ENCODE data around the gene KIAA1671.

KIAA1671 gene

GRCh38 chr22:25051983-25052710 is 99.6 kb downstream of the KIAA1671 start:
- Histone ChIP-seq H3K27me3 (ENCODE audit: control insufficient read depth in 1 of 2, insufficient read depth in 2 of 2, low read length in 2 of 2) (no peaks in the 10 kb centered on the region), H3K9me3 (ENCODE audit: low read length) (peaks cover 4% of the 10 kb centered on the region), H3K4me3 (ENCODE audit: low read depth in 1 of 2, low read length in 2 of 2) (no peak overlapping the region), H3K4me1 (ENCODE audit: insufficient read depth, low read length) (peaks cover 8% of the 10 kb centered on the region), H3K9ac (ENCODE audit: low read length) (no peak overlapping the region), H3K27ac (ENCODE audit: low read depth, low read length) (no peak overlapping the region), H3K36me3 (ENCODE audit: insufficient read depth, low read length) (no peaks in the 10 kb centered on the region)

GRCh38 chr22:25053153-25053805 is 100.8 kb downstream of the KIAA1671 start:
- Histone ChIP-seq H3K4me1 (ENCODE audit: insufficient read depth, low read length) (peaks cover 8% of the 10 kb centered on the region), H3K27ac (ENCODE audit: low read depth, low read length) (no peak overlapping the region)

GRCh38 chr22:25054943-25055511 is 102.5 kb downstream of the KIAA1671 start:
- peaks cover 4% of the 10 kb centered on the region for H3K9me3 ChIP-seq (ENCODE audit: low read length)
- H3K27me3 ChIP-seq (ENCODE audit: control insufficient read depth in 1 of 2, insufficient read depth in 2 of 2, low read length in 2 of 2), result no peaks in the 10 kb centered on the region
- no peaks in the 10 kb centered on the region for H3K36me3 ChIP-seq (ENCODE audit: insufficient read depth, low read length)
- no peak overlapping the region for H3K9ac ChIP-seq (ENCODE audit: low read length)
- H3K4me3 ChIP-seq (ENCODE audit: low read depth in 1 of 2, low read length in 2 of 2), result no peak overlapping the region
- H3K4me1 ChIP-seq (ENCODE audit: insufficient read depth, low read length), result peaks cover 8% of the 10 kb centered on the region
- no peak overlapping the region for H3K27ac ChIP-seq (ENCODE audit: low read depth, low read length)

More at GRCh38 chr22:25053153-25053805, 100.8 kb downstream of the KIAA1671 start:
- Histone ChIP-seq H3K36me3 (ENCODE audit: insufficient read depth, low read length) (no peaks in the 10 kb centered on the region), H3K4me3 (ENCODE audit: low read depth in 1 of 2, low read length in 2 of 2) (no peak overlapping the region), H3K27me3 (ENCODE audit: control insufficient read depth in 1 of 2, insufficient read depth in 2 of 2, low read length in 2 of 2) (no peaks in the 10 kb centered on the region), H3K9me3 (ENCODE audit: low read length) (peaks cover 4% of the 10 kb centered on the region), H3K9ac (ENCODE audit: low read length) (no peak overlapping the region)

- Histone ChIP-seq H3K27ac (ENCODE audit: low read depth, low read length) (no peak overlapping the region), H3K9me3 (ENCODE audit: low read length) (no peaks in the 10 kb centered on the region), H3K36me3 (ENCODE audit: insufficient read depth, low read length) (no peaks in the 10 kb centered on the region), H3K9ac (ENCODE audit: low read length) (no peak overlapping the region), H3K27me3 (ENCODE audit: control insufficient read depth in 1 of 2, insufficient read depth in 2 of 2, low read length in 2 of 2) (no peaks in the 10 kb centered on the region), H3K4me3 (ENCODE audit: low read depth in 1 of 2, low read length in 2 of 2) (no peak overlapping the region), H3K4me1 (ENCODE audit: insufficient read depth, low read length) (peaks cover under 1% of the 10 kb centered on the region)
These were observed 104.7 kb downstream of the KIAA1671 start for GRCh38 chr22:25057013-25057881.

- H3K9me3 ChIP-seq (ENCODE audit: low read length), result no peaks in the 10 kb centered on the region
- H3K9ac ChIP-seq (ENCODE audit: low read length), result no peak overlapping the region
- no peaks in the 10 kb centered on the region for H3K4me1 ChIP-seq (ENCODE audit: insufficient read depth, low read length)
- H3K27ac ChIP-seq (ENCODE audit: low read depth, low read length), result no peak overlapping the region
- H3K27me3 ChIP-seq (ENCODE audit: control insufficient read depth in 1 of 2, insufficient read depth in 2 of 2, low read length in 2 of 2), result no peaks in the 10 kb centered on the region
- no peak overlapping the region for H3K4me3 ChIP-seq (ENCODE audit: low read depth in 1 of 2, low read length in 2 of 2)
- no peaks in the 10 kb centered on the region for H3K36me3 ChIP-seq (ENCODE audit: insufficient read depth, low read length)
These were observed 106.9 kb downstream of the KIAA1671 start for GRCh38 chr22:25059438-25059837.

GRCh38 chr22:25060522-25061071 is 108.1 kb downstream of the KIAA1671 start:
- H3K36me3 ChIP-seq (ENCODE audit: insufficient read depth, low read length), result no peaks in the 10 kb centered on the region
- H3K27ac ChIP-seq (ENCODE audit: low read depth, low read length), result no peak overlapping the region
- H3K4me3 ChIP-seq (ENCODE audit: low read depth in 1 of 2, low read length in 2 of 2), result no peak overlapping the region
- H3K9me3 ChIP-seq (ENCODE audit: low read length), result no peaks in the 10 kb centered on the region
- no peaks in the 10 kb centered on the region for H3K4me1 ChIP-seq (ENCODE audit: insufficient read depth, low read length)
- H3K27me3 ChIP-seq (ENCODE audit: control insufficient read depth in 1 of 2, insufficient read depth in 2 of 2, low read length in 2 of 2), result no peaks in the 10 kb centered on the region
- H3K9ac ChIP-seq (ENCODE audit: low read length), result no peak overlapping the region

GRCh38 chr22:25061134-25061533 is 108.6 kb downstream of the KIAA1671 start:
- H3K4me3 ChIP-seq (ENCODE audit: low read depth in 1 of 2, low read length in 2 of 2), result no peak overlapping the region
- no peaks in the 10 kb centered on the region for H3K9me3 ChIP-seq (ENCODE audit: low read length)
- H3K4me1 ChIP-seq (ENCODE audit: insufficient read depth, low read length), result no peaks in the 10 kb centered on the region
- no peak overlapping the region for H3K27ac ChIP-seq (ENCODE audit: low read depth, low read length)
- no peaks in the 10 kb centered on the region for H3K36me3 ChIP-seq (ENCODE audit: insufficient read depth, low read length)
- H3K27me3 ChIP-seq (ENCODE audit: control insufficient read depth in 1 of 2, insufficient read depth in 2 of 2, low read length in 2 of 2), result no peaks in the 10 kb centered on the region
- H3K9ac ChIP-seq (ENCODE audit: low read length), result no peak overlapping the region

GRCh38 chr22:25061605-25062376 is 109.3 kb downstream of the KIAA1671 start:
- Histone ChIP-seq H3K4me1 (ENCODE audit: insufficient read depth, low read length) (no peaks in the 10 kb centered on the region), H3K36me3 (ENCODE audit: insufficient read depth, low read length) (no peaks in the 10 kb centered on the region), H3K9me3 (ENCODE audit: low read length) (no peaks in the 10 kb centered on the region), H3K27ac (ENCODE audit: low read depth, low read length) (no peak overlapping the region), H3K27me3 (ENCODE audit: control insufficient read depth in 1 of 2, insufficient read depth in 2 of 2, low read length in 2 of 2) (no peaks in the 10 kb centered on the region), H3K9ac (ENCODE audit: low read length) (no peak overlapping the region), H3K4me3 (ENCODE audit: low read depth in 1 of 2, low read length in 2 of 2) (no peak overlapping the region)

GRCh38 chr22:25062386-25063085 is 110.0 kb downstream of the KIAA1671 start:
- no peaks in the 10 kb centered on the region for H3K9me3 ChIP-seq (ENCODE audit: low read length)
- no peaks in the 10 kb centered on the region for H3K4me1 ChIP-seq (ENCODE audit: insufficient read depth, low read length)
- H3K27me3 ChIP-seq (ENCODE audit: control insufficient read depth in 1 of 2, insufficient read depth in 2 of 2, low read length in 2 of 2), result no peaks in the 10 kb centered on the region
- H3K27ac ChIP-seq (ENCODE audit: low read depth, low read length), result no peak overlapping the region
- H3K9ac ChIP-seq (ENCODE audit: low read length), result no peak overlapping the region
- no peak overlapping the region for H3K4me3 ChIP-seq (ENCODE audit: low read depth in 1 of 2, low read length in 2 of 2)
- H3K36me3 ChIP-seq (ENCODE audit: insufficient read depth, low read length), result no peaks in the 10 kb centered on the region

- no peak overlapping the region for H3K4me3 ChIP-seq (ENCODE audit: low read depth in 1 of 2, low read length in 2 of 2)
- H3K9me3 ChIP-seq (ENCODE audit: low read length), result no peaks in the 10 kb centered on the region
- no peak overlapping the region for H3K9ac ChIP-seq (ENCODE audit: low read length)
- H3K36me3 ChIP-seq (ENCODE audit: insufficient read depth, low read length), result no peaks in the 10 kb centered on the region
- H3K27me3 ChIP-seq (ENCODE audit: control insufficient read depth in 1 of 2, insufficient read depth in 2 of 2, low read length in 2 of 2), result no peaks in the 10 kb centered on the region
- no peak overlapping the region for H3K27ac ChIP-seq (ENCODE audit: low read depth, low read length)
- H3K4me1 ChIP-seq (ENCODE audit: insufficient read depth, low read length), result no peaks in the 10 kb centered on the region
These were observed 112.5 kb downstream of the KIAA1671 start for GRCh38 chr22:25064894-25065560.
